ENCODE data around the gene AAGAB.

AAGAB gene

GRCh38 chr15:67201136-67201535 lies 53.3 kb downstream of the AAGAB start:
- H2AFZ ChIP-seq (ENCODE audit: low read depth, low read length, severe bottlenecking) = no peak overlapping the region
- H4K20me1 ChIP-seq (ENCODE audit: low read depth, low read length) = no peaks in the 10 kb centered on the region
- no peak overlapping the region for H3K9ac ChIP-seq (ENCODE audit: low read length)
- H3K36me3 ChIP-seq (ENCODE audit: low read length) = no peaks in the 10 kb centered on the region
- no peak overlapping the region for H3K27ac ChIP-seq (ENCODE audit: low read depth, low read length)
- TF ChIP-seq EZH2phosphoT487 (conservative IDR thresholded peaks at IDR 0.05; ENCODE audit: low read length) (no peak), CTCF (IDR thresholded peaks at IDR 0.05; ENCODE audit: insufficient read depth, low read length, poor library complexity, severe bottlenecking) (no peak)
- H3K4me2 ChIP-seq (ENCODE audit: low read depth, low read length, poor library complexity, severe bottlenecking) = no peak overlapping the region
- no peak overlapping the region for H3K4me3 ChIP-seq (ENCODE audit: insufficient read depth, low read length, poor library complexity, severe bottlenecking)
- no peaks in the 10 kb centered on the region for H3K9me3 ChIP-seq (ENCODE audit: insufficient read depth, low read length)
- H3K27me3 ChIP-seq (ENCODE audit: low read length) = no peaks in the 10 kb centered on the region
- no peaks in the 10 kb centered on the region for H3K9me2 ChIP-seq (replicated peaks; ENCODE audit: insufficient read depth, low read length)
- H3K79me2 ChIP-seq (ENCODE audit: insufficient read depth, low read length) = no peaks in the 10 kb centered on the region
- no peaks in the 10 kb centered on the region for H3F3A ChIP-seq (ENCODE audit: insufficient read depth)

- H3K9me2 ChIP-seq (replicated peaks; ENCODE audit: insufficient read depth, low read length) = no peaks in the 10 kb centered on the region
- no peaks in the 10 kb centered on the region for H3K27me3 ChIP-seq (ENCODE audit: low read length)
- no peaks in the 10 kb centered on the region for H3K36me3 ChIP-seq (ENCODE audit: low read length)
- no peak overlapping the region for H3K4me2 ChIP-seq (ENCODE audit: low read depth, low read length, poor library complexity, severe bottlenecking)
- H3K27ac ChIP-seq (ENCODE audit: low read depth, low read length) = no peak overlapping the region
- no peaks in the 10 kb centered on the region for H3F3A ChIP-seq (ENCODE audit: insufficient read depth)
- no peaks in the 10 kb centered on the region for H4K20me1 ChIP-seq (ENCODE audit: low read depth, low read length)
- H3K4me3 ChIP-seq (ENCODE audit: insufficient read depth, low read length, poor library complexity, severe bottlenecking) = no peak overlapping the region
- no peak overlapping the region for H2AFZ ChIP-seq (ENCODE audit: low read depth, low read length, severe bottlenecking)
- no peaks in the 10 kb centered on the region for H3K9me3 ChIP-seq (ENCODE audit: insufficient read depth, low read length)
- TF ChIP-seq EZH2phosphoT487 (conservative IDR thresholded peaks at IDR 0.05; ENCODE audit: low read length) (no peak), CTCF (IDR thresholded peaks at IDR 0.05; ENCODE audit: insufficient read depth, low read length, poor library complexity, severe bottlenecking) (no peak)
- no peaks in the 10 kb centered on the region for H3K79me2 ChIP-seq (ENCODE audit: insufficient read depth, low read length)
- H3K9ac ChIP-seq (ENCODE audit: low read length) = no peak overlapping the region
These were observed 54.3 kb downstream of the AAGAB start for GRCh38 chr15:67199881-67200763.

GRCh38 chr15:67199391-67199790 lies 55.1 kb downstream of the AAGAB start:
- H3K9me2 ChIP-seq (replicated peaks; ENCODE audit: insufficient read depth, low read length) = no peaks in the 10 kb centered on the region
- H3K4me2 ChIP-seq (ENCODE audit: low read depth, low read length, poor library complexity, severe bottlenecking) = no peak overlapping the region
- H3K36me3 ChIP-seq (ENCODE audit: low read length) = no peaks in the 10 kb centered on the region
- H3F3A ChIP-seq (ENCODE audit: insufficient read depth) = no peaks in the 10 kb centered on the region
- no peaks in the 10 kb centered on the region for H3K79me2 ChIP-seq (ENCODE audit: insufficient read depth, low read length)
- H3K27ac ChIP-seq (ENCODE audit: low read depth, low read length) = no peak overlapping the region
- H3K9ac ChIP-seq (ENCODE audit: low read length) = no peak overlapping the region
- H4K20me1 ChIP-seq (ENCODE audit: low read depth, low read length) = no peaks in the 10 kb centered on the region
- H3K4me3 ChIP-seq (ENCODE audit: insufficient read depth, low read length, poor library complexity, severe bottlenecking) = no peak overlapping the region
- H3K27me3 ChIP-seq (ENCODE audit: low read length) = no peaks in the 10 kb centered on the region
- H2AFZ ChIP-seq (ENCODE audit: low read depth, low read length, severe bottlenecking) = no peak overlapping the region
- TF ChIP-seq EZH2phosphoT487 (conservative IDR thresholded peaks at IDR 0.05; ENCODE audit: low read length) (no peak), CTCF (IDR thresholded peaks at IDR 0.05; ENCODE audit: insufficient read depth, low read length, poor library complexity, severe bottlenecking) (no peak)
- H3K9me3 ChIP-seq (ENCODE audit: insufficient read depth, low read length) = no peaks in the 10 kb centered on the region

Data from SU-DHL-6 (cell line).